ENCODE results near the gene PKP4.
"Not testable (repeated sequence)": the region's sequence is repeated elsewhere in the genome, so short reads cannot be mapped to it uniquely, and the experiment has no call there.

GRCh38 chr2:158433716-158434115 lies 23.0 kb upstream of the PKP4 start:
- TF ChIP-seq CTCF, POLR2A (IDR thresholded peaks at IDR 0.05): not testable (repeated sequence)
